A549 (cell line): ENCODE results near the gene HERC3. TPM values are rescaled to one million over a fixed set of nuclear protein-coding genes. Genes with fewer than 3 reads are reported as not detected.

ENCODE experiments used
- ATAC-seq, 2 experiments: fragments of 200-7000 bp in 1 of 2; fragments of >200 bp in 1 of 2; cut with Nextera tagmentation in 1 of 2; cut with Tn5 transposase in 1 of 2; 3 replicates each; pipeline versions ENCODE4 v1.8.0 to v1.9.1; 2018 to 2020; ENCODE audit warnings: mild to moderate bottlenecking in 1 of 2, moderate library complexity in 1 of 2
- CTCF ChIA-PET: fragments of 300-600 bp; sonication (Branson Sonifier 250); formaldehyde crosslinking; extraction: SDS; loops from one replicate; lab custom pipeline; 2021; ENCODE audit warnings: antibody characterized with exemption, inconsistent platforms; lab: Yijun Ruan, JAX
- POLR2A ChIA-PET: fragments of 350-600 bp; formaldehyde crosslinking; extraction: SDS; loops from one replicate; lab custom pipeline; 2021; ENCODE audit warnings: antibody characterized with exemption, inconsistent platforms; lab: Yijun Ruan, JAX
- DNase-seq, 2 experiments: peaks; one replicate each; pipeline versions ENCODE4 v3.0.0 to v3.0.0-alpha.2; 2011 to 2016; ENCODE audit warnings: low read depth in 1 of 2, low spot score in 1 of 2
- FAIRE-seq: peaks from 2 replicates; lab custom pipeline; 2011; peaks lifted over from hg19 to GRCh38; lab: Jason Lieb, UNC
- H3K27ac ChIP-seq, 2 experiments: fragments of >200 bp; sonication (Bioruptor Twin); formaldehyde crosslinking; 3 replicates each; pipeline ENCODE4 v1.5.1; 2016 to 2017
- H3K4me1 ChIP-seq: fragments of >200 bp; sonication (Bioruptor Twin); formaldehyde crosslinking; 3 replicates; pipeline ENCODE4 v1.6.1; 2016
- H3K4me2 ChIP-seq: fragments of >200 bp; sonication (Bioruptor Twin); formaldehyde crosslinking; 3 replicates; pipeline ENCODE4 v1.6.1; 2016
- H3K4me3 ChIP-seq: fragments of >200 bp; sonication (Bioruptor Twin); formaldehyde crosslinking; 3 replicates; pipeline ENCODE4 v1.5.1; 2016
- H3K9me3 ChIP-seq: fragments of >200 bp; sonication (Bioruptor Twin); formaldehyde crosslinking; 3 replicates; pipeline ENCODE4 v1.6.1; 2016
- CEBPB ChIP-seq, 2 experiments: fragments of >200 bp in 1 of 2; sonication (Bioruptor Twin) in 1 of 2; formaldehyde crosslinking in 1 of 2; IDR thresholded peaks; 2 replicates each; pipeline ENCODE4 v1.6.1; 2012 to 2016
- CHD2 ChIP-seq: fragments of 150-350 bp; IDR thresholded peaks from 2 replicates; pipeline ENCODE4 v1.6.1; 2014; ENCODE audit warnings: low read length; ENCODE audit not compliant: partially characterized antibody
- CHD4 ChIP-seq: fragments of 200-600 bp; sonication (generic); IDR thresholded peaks from 2 replicates; pipeline ENCODE4 v1.6.1; 2016; ENCODE audit warnings: antibody characterized with exemption, mild to moderate bottlenecking, borderline replicate concordance
- EP300 ChIP-seq, 2 experiments: fragments of >200 bp; sonication (Bioruptor Twin); formaldehyde crosslinking; IDR thresholded peaks; 2 replicates in 1 of 2; 3 replicates in 1 of 2; pipeline ENCODE4 v1.6.1; 2016 to 2017
- GATA3 ChIP-seq: IDR thresholded peaks from 2 replicates; pipeline ENCODE4 v1.6.1; 2012; ENCODE audit warnings: borderline replicate concordance
- HOXA7 ChIP-seq: fragments of 250-450 bp; sonication (Bioruptor Pico); IDR thresholded peaks from 2 replicates; pipeline ENCODE4 v1.5.0; 2020; ENCODE audit warnings: mild to moderate bottlenecking, moderate library complexity
- HOXB13 ChIP-seq: fragments of 250-450 bp; sonication (Bioruptor Pico); IDR thresholded peaks from 2 replicates; pipeline ENCODE4 v1.5.0; 2020; ENCODE audit warnings: low read depth, mild to moderate bottlenecking, moderate library complexity
- JUN ChIP-seq, 2 experiments: fragments of >200 bp; sonication (Bioruptor Twin); formaldehyde crosslinking; IDR thresholded peaks; 2 replicates in 1 of 2; 3 replicates in 1 of 2; pipeline ENCODE4 v1.6.1; 2016 to 2017
- KDM1A ChIP-seq: fragments of 200-600 bp; sonication (generic); IDR thresholded peaks from 2 replicates; pipeline ENCODE4 v1.6.1; 2016; ENCODE audit warnings: low read depth, mild to moderate bottlenecking
- RARB ChIP-seq: fragments of 250-450 bp; sonication (Bioruptor Pico); IDR thresholded peaks from 2 replicates; pipeline ENCODE4 v1.8.0; 2021; ENCODE audit warnings: mild to moderate bottlenecking, moderate library complexity
- RCOR1 ChIP-seq: fragments of 150-350 bp; IDR thresholded peaks from 2 replicates; pipeline ENCODE4 v1.6.1; 2014; ENCODE audit warnings: antibody characterized with exemption, low read length, low read depth
- RFX5 ChIP-seq: fragments of 450-650 bp; IDR thresholded peaks from 2 replicates; pipeline ENCODE4 v1.7.1; 2014; ENCODE audit warnings: antibody characterized with exemption, mild to moderate bottlenecking, moderate library complexity
- SMC3 ChIP-seq: fragments of >200 bp; sonication (Bioruptor Twin); formaldehyde crosslinking; IDR thresholded peaks from 3 replicates; pipeline ENCODE4 v1.6.1; 2018; ENCODE audit warnings: inconsistent platforms
- TP53 ChIP-seq: fragments of 250-450 bp; sonication (Bioruptor Pico); IDR thresholded peaks from 2 replicates; pipeline ENCODE4 v1.5.0; 2021; ENCODE audit warnings: mild to moderate bottlenecking, moderate library complexity
- ZSCAN20 ChIP-seq: fragments of 250-450 bp; sonication (Bioruptor Pico); IDR thresholded peaks from 2 replicates; pipeline ENCODE4 v1.8.0; 2022; ENCODE audit warnings: mild to moderate bottlenecking, moderate library complexity
- WGBS: methylation state at CpG from one replicate; pipeline ENCODE4 v1.1.6; 2017; ENCODE audit errors: missing lambda C conversion rate; 5-methylcytosine and 5-hydroxymethylcytosine counted together
- polyA plus RNA-seq, 4 experiments: library from polyadenylated mRNA; depleted of rRNA in 3 of 4; stranded (reverse); fragments of >200 nt; fragmentation: RNase III in 1 of 4; extraction: RNeasy Plus Mini Kit Qiagen cat#74134 plus additional on column Dnase treatment in 1 of 4; gene quantifications; 2 replicates in 3 of 4; 3 replicates in 1 of 4; pipeline ENCODE4 v1.2.3, GENCODE V29; 2011 to 2017
- TF ChIP-seq, protein P1 (sequence below): fragments of 450-650 bp; IDR thresholded peaks from 2 replicates; pipeline ENCODE4 v1.6.1; 2014; ENCODE audit warnings: antibody characterized with exemption
- TF ChIP-seq, protein P2 (sequence below): fragments of >200 bp; sonication (Bioruptor Twin); formaldehyde crosslinking; IDR thresholded peaks from 3 replicates; pipeline ENCODE4 v1.5.1; 2016
- TF ChIP-seq, protein P3 (sequence below): IDR thresholded peaks from 2 replicates; pipeline ENCODE4 v1.6.1; 2012
- TF ChIP-seq, protein P4 (sequence below): fragments of 150-350 bp; IDR thresholded peaks from 2 replicates; pipeline ENCODE4 v1.6.1; 2014; ENCODE audit warnings: low read depth, mild to moderate bottlenecking, low read length
- TF ChIP-seq, protein P5 (sequence below): fragments of >200 bp; sonication (Bioruptor Twin); formaldehyde crosslinking; IDR thresholded peaks from 3 replicates; pipeline ENCODE4 v1.6.1; 2016
- TF ChIP-seq, protein P6 (sequence below): fragments of >200 bp; sonication (Bioruptor Twin); formaldehyde crosslinking; IDR thresholded peaks from 2 replicates; pipeline ENCODE4 v1.6.1; 2016

HERC3 gene
- polyA plus RNA-seq, 2 of the 4 experiments (the other 2 are of a cell fraction): 4.9 to 6.2 TPM

DNA sequence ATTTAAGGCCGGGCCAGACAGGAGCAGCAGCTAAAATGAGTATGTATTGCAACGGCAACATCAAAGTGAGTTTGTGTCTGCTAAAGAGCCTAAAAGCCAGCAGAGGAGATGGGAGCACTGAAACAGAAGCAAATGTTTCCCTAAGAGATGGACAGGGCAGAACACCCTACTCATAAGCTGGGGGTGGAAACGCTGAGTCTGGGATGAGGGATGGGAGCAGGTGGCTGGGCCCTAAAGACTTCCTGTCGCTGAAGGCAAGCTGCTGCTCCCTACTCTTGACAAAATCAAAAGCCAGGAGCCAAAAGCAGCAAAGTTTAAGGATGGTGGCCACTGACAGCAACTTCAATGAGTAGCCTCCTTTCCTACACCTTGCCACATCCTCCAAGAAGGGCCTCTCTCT lies 145.9 kb downstream of the HERC3 start:
- DNase-seq (no peak), ATAC-seq (no peak), FAIRE-seq (no peak)
- 98% methylated on average over 4 of the region's 4 CpGs for WGBS
- TF ChIP-seq, protein P1, sequence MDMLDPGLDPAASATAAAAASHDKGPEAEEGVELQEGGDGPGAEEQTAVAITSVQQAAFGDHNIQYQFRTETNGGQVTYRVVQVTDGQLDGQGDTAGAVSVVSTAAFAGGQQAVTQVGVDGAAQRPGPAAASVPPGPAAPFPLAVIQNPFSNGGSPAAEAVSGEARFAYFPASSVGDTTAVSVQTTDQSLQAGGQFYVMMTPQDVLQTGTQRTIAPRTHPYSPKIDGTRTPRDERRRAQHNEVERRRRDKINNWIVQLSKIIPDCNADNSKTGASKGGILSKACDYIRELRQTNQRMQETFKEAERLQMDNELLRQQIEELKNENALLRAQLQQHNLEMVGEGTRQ: no peak
- no peak for TF ChIP-seq RFX5
- TF ChIP-seq SMC3: no peak
- TF ChIP-seq JUN (IDR thresholded peaks at IDR 0.05): no peak
- no peak for TF ChIP-seq HOXB13
- TF ChIP-seq, protein P2, sequence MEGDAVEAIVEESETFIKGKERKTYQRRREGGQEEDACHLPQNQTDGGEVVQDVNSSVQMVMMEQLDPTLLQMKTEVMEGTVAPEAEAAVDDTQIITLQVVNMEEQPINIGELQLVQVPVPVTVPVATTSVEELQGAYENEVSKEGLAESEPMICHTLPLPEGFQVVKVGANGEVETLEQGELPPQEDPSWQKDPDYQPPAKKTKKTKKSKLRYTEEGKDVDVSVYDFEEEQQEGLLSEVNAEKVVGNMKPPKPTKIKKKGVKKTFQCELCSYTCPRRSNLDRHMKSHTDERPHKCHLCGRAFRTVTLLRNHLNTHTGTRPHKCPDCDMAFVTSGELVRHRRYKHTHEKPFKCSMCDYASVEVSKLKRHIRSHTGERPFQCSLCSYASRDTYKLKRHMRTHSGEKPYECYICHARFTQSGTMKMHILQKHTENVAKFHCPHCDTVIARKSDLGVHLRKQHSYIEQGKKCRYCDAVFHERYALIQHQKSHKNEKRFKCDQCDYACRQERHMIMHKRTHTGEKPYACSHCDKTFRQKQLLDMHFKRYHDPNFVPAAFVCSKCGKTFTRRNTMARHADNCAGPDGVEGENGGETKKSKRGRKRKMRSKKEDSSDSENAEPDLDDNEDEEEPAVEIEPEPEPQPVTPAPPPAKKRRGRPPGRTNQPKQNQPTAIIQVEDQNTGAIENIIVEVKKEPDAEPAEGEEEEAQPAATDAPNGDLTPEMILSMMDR: no peak
- no peak for TF ChIP-seq KDM1A
- TF ChIP-seq, protein P3, sequence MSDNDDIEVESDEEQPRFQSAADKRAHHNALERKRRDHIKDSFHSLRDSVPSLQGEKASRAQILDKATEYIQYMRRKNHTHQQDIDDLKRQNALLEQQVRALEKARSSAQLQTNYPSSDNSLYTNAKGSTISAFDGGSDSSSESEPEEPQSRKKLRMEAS: no peak
- no peak for TF ChIP-seq HOXA7 (CRISPR knock-in tag)
- no peaks in the 10 kb centered on the region for H3K9me3 ChIP-seq
- ChIA-PET CTCF (interaction anchor here (1.3 kb wide), 1 partner anchor 32 kb away, joined by 7 read pairs; no protein-coding TSS in a partner anchor), POLR2A (no interaction called here)
- H3K27ac ChIP-seq: no peak overlapping the region
- H3K4me1 ChIP-seq: no peaks in the 10 kb centered on the region
- no peak overlapping the region for H3K4me3 ChIP-seq
- H3K4me2 ChIP-seq: no peak overlapping the region

DNA sequence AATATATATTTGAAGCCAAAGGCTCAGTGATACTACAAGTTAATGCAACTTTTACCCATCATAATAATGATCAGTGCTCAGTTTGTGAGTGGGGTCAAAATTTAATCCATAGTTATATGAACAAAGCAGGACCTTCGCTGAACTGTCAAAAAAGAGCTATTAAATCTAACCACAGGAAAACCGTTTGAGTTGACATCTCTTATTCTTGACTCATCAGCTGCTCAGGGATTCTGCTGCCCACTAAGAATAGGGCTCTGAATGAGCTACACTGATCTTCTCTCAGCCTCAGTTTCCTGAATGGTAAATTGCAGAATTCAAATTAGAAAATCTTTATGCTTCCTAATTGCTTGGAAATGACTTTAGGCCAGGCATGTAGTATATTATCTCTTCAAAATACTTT lies 150.3 kb downstream of the HERC3 start:
- TF ChIP-seq, protein P1: no peak
- no peak for TF ChIP-seq GATA3
- no peak for TF ChIP-seq CHD2
- TF ChIP-seq, protein P4, sequence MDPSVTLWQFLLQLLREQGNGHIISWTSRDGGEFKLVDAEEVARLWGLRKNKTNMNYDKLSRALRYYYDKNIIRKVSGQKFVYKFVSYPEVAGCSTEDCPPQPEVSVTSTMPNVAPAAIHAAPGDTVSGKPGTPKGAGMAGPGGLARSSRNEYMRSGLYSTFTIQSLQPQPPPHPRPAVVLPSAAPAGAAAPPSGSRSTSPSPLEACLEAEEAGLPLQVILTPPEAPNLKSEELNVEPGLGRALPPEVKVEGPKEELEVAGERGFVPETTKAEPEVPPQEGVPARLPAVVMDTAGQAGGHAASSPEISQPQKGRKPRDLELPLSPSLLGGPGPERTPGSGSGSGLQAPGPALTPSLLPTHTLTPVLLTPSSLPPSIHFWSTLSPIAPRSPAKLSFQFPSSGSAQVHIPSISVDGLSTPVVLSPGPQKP: no peak
- no peak for TF ChIP-seq EP300 (IDR thresholded peaks at IDR 0.05)
- TF ChIP-seq CEBPB (IDR thresholded peaks at IDR 0.05): no peak
- no peak for TF ChIP-seq CHD4
- TF ChIP-seq, protein P5, sequence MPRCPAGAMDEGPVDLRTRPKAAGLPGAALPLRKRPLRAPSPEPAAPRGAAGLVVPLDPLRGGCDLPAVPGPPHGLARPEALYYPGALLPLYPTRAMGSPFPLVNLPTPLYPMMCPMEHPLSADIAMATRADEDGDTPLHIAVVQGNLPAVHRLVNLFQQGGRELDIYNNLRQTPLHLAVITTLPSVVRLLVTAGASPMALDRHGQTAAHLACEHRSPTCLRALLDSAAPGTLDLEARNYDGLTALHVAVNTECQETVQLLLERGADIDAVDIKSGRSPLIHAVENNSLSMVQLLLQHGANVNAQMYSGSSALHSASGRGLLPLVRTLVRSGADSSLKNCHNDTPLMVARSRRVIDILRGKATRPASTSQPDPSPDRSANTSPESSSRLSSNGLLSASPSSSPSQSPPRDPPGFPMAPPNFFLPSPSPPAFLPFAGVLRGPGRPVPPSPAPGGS: no peak
- TF ChIP-seq, protein P6, sequence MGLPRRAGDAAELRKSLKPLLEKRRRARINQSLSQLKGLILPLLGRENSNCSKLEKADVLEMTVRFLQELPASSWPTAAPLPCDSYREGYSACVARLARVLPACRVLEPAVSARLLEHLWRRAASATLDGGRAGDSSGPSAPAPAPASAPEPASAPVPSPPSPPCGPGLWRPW: no peak
- no peak for TF ChIP-seq RARB (CRISPR knock-in tag)
- TF ChIP-seq RCOR1: no peak
- TF ChIP-seq TP53 (CRISPR knock-in tag): no peak
- TF ChIP-seq JUN (IDR thresholded peaks at IDR 0.05): no peak
- TF ChIP-seq HOXB13: no peak
- no peak for TF ChIP-seq ZSCAN20 (CRISPR knock-in tag)
- FAIRE-seq: no peak
- POLR2A ChIA-PET: no interaction called here

More for the DNA sequence above, 150.3 kb downstream of the HERC3 start:
- no peak overlapping the region for H3K4me3 ChIP-seq
- no peak for ATAC-seq
- H3K4me1 ChIP-seq: 0 out of 3 replicates have a peak, but pooled peaks cover 3% of the 10 kb centered on the region
- no peaks in the 10 kb centered on the region for H3K9me3 ChIP-seq
- no peak for DNase-seq
- WGBS: 58% methylated on average over 2 of the region's 2 CpGs
- H3K4me2 ChIP-seq: no peak overlapping the region
- CTCF ChIA-PET: no interaction called here
- H3K27ac ChIP-seq: no peak overlapping the region
